Limb (tissue), 2 donors: ENCODE measurements around the gene RBSN.

Experiments used
- DNase-seq, 2 donors: peaks; one replicate each; pipeline ENCODE4 v3.0.0-alpha.2; 2016; ENCODE audit errors: extremely low spot score in 2 of 2

Gene RBSN

DNA sequence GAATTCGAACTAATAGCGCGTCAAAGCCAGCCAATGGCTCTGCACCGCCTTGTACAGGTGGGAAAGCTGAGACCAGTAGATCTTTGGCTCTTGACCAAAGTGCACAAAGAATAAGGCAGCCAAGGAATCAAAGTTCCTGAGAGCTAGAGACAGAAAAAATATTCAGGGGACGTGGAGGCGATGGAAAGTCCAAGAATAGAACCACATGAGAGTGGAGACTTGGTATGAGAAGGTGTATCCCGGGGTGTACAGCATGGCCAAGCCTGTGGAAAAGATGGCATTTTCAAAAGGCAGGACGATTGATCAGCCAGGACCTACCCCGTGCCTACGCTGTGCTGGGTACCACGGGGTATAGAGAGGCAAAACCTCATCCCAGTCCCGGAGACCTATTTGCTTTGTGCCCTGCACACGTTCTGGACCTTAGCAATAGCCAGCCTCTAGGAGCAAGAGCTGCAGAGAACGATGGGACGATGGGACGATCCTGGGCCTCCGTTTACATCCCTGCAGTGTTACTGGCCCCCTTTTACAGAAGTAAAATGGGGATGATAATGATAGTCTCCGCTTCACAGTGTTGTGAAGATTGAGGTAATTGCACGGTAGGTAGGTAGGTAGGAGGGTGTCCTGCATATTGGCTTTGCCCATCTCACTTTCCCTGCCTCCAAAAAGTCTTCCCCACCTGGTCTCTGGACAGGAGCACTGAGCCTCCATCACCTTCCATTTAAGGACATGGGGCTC, 583 bp upstream of the RBSN start:
- no peak for DNase-seq

GRCh38 chr3:15097891-15098290, 1.1 kb downstream of the RBSN start:
- no peak for DNase-seq

- DNase-seq: no peak
These were observed 2.9 kb downstream of the RBSN start for GRCh38 chr3:15096046-15096445.

DNA sequence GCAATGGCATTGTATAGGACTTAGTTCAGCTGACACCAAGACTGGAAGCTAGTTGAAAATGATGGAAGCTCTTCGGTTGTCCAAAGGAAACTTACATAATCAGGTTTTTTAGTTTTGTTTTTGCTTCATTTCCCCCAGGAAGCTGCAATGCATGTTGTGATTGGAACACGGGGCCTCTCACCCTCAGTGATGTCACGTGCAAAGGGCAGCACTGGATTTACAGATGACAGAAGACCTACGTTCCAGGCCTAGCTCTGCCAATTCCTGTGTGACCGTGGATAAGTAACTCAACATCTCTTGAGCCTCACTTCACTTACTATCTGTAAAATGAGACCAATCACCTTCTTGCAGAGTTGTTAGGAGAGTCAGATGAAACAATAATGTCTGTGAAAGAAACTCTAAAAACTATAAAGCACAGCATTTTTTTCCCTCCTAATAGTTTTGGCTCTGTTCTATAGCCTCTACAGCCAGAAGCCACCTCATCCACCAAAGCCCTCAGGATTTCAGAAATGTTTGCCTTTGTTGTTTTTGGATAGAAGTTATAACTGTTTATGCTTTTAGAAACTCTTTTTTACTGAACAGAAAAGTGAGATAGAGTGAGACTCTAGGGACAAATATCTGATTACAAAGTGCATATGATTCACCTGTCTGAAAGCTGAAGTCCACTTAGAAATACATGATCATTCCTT, 4.6 kb downstream of the RBSN start:
- DNase-seq: no peak

- no peak for DNase-seq
These were observed 6.3 kb downstream of the RBSN start for GRCh38 chr3:15092686-15093085.

DNA sequence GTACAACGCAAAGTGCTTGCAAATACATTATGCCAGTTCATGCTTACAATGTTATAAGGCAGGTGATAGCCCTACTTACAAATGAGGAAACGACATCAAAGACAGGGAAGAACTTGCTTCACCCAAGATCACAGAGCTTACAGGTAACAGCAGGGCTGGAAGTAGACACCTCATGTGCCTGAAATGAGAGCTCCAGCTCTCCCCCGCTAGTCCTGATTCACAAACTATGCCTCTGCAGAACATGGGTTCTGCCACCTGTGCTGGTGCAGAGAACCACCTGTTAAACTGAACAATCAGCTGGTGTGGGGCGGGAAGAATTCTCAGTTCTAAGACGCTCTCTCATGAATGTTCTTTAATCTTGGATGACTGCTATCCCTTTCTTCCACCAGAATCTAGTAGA, 7.4 kb downstream of the RBSN start:
- no peak for DNase-seq

DNA sequence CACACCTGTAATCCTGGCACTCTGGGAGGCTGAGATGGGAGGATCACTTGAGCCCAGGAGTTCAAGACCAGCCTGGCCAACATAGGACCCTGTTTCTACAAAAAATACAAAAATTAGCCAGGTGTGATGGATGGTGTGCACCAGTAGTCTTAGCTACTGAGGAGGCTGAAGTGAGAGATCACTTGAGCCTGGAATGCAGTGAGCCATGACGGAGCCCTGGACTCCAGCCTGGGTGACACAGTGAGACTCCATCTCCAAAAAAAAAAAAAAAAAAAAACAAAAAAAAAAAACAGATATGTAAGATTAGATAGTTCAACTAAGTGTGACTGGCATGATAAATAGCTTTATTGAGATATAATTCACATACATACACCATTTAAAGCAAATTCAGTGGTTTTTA, 9.7 kb downstream of the RBSN start:
- no peak for DNase-seq

- no peak for DNase-seq
These were observed 12.2 kb downstream of the RBSN start for GRCh38 chr3:15086699-15087098.

DNA sequence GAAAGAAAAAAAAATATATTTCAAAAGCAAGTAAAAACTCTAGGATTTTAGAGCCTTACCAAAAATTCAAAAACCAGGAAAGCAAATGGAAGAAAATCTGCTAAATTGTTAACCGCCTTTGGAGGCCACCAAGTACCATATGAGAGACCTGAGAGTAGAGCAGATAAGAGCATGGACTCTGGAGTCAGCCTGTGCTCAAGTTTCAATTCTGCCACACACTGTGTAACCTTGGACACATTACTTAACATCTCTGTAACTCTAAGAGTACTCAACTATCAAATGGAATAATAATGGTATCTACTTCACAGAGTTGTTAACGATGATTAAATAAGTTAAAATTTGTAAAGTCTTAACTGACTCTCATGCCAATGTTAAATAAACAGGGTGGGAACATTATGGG, 12.7 kb downstream of the RBSN start:
- no peak for DNase-seq

GRCh38 chr3:15083252-15083651, 15.7 kb downstream of the RBSN start:
- DNase-seq: no peak

DNA sequence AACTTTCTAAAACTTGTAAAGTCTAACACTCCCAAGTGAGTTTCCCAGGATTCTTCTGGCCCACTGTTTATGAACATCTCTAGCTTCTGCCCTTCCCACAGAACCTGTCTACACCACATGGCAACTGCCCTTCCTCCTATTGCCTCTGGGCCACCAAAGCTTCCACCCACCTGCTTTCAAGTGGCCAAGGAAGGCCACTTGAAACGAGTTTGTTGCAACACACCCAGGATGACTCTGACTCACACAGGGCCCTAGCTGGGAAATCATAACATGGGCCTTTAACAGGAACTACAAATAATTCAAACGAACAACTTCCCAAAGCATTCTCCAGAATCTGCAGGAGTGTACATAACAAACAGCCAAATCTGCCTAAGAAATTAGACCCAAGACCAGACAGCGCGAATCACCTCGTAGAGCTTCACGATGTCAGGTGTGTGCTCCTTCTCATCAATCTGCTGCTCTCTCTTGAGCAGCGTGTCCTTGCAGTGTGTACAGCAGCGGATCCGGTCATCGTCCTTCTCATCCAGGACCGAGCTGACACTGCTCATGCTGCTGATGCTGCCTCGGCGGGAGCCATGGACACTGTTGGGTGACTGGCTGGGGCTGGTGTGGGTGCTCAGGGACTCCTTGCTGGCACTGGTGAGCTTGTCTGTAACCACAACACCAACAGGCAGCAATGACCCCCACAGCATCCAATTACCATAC, 16.8 kb downstream of the RBSN start:
- DNase-seq: no peak

- DNase-seq: no peak
These were observed 19.9 kb downstream of the RBSN start for GRCh38 chr3:15079091-15079490.

DNA sequence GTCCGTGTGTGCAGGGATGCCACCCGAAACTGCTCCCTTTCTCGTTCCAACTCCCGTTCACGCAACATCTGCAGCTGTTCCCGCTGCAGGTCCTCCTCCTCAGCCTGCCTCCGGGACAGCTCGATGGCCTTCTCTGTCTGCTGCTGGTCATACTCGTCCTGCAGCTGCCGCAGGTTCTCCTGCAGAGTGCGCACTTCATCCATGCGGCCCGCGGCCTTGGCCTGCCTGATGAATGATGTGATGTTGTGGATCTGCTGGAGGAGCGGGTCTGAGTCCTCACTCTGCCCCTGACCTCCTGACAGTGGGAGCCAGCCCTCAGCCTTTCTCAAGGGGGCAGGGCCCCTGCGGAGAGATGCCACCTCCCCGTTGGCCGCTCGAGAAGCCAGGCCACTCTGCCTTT, 24.4 kb downstream of the RBSN start:
- DNase-seq: no peak

DNA sequence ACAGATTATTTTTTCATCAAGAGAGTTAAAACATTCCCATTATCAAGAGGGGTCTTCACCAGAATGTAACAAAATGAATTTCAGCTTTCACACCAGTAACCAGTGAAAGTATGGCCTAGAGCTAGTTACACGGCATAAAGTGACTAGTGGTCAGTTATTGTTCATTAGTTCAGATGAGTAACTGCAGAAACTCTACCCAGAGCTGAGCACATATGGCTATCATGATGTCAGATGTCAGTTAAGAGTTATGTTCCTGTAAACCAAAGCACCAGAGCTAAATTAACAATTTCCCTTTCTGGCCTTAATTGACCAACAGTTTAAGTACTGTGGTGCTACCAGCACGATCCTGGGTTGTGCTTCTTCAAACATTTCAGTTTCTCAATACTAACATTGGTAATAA, 27.2 kb downstream of the RBSN start:
- no peak for DNase-seq

GRCh38 chr3:15069441-15069840, 29.5 kb downstream of the RBSN start:
- no peak for DNase-seq

- DNase-seq: no peak
These were observed 32.5 kb downstream of the RBSN start for GRCh38 chr3:15066467-15066866.

DNA sequence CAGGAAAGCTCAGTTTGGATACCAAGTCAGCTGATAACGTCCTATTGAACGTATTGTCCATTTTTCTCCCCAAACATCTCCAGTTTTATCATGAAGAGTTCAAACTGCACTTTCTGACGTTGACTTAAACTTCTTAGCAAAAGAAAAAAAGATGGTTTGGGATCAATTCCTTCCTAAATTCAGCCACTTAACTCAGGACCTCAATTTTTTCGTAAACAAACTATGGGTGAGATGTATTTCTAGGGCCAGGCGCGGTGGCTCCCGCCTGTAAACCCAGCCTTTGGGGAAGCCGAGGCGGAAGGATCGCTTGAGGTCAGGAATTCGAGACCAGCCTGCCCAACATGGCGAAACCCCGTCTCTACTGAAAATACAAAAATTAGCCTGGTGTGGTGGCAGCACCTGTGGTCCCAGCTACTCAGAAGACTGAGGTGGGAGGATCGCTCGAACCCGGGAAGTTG, 33.4 kb downstream of the RBSN start:
- DNase-seq: no peak

- DNase-seq: peak; percentile 88 to 91
These were observed 34.0 kb downstream of the RBSN start, which contains the start of gene MRPS25 for GRCh38 chr3:15064835-15065549. Gene MRPS25 (minus strand): TSS chr3:15065315. CDS start chr3:15065194, 121 bp downstream.

- peak in 1 of 2 donors; percentile 39 for DNase-seq
These were observed 34.6 kb downstream of the RBSN start for GRCh38 chr3:15064299-15064834.

- no peak for DNase-seq
These were observed 35.2 kb downstream of the RBSN start for GRCh38 chr3:15063656-15064286.

- DNase-seq: no peak
These were observed 35.7 kb downstream of the RBSN start for GRCh38 chr3:15063238-15063637.
